Smooth muscle cell (in vitro differentiated cells): ENCODE results near the gene VSIG10L2. TPM values are rescaled to one million over a fixed set of nuclear protein-coding genes. Genes with fewer than 3 reads are reported as not detected.

Experiments
- DNase-seq: peaks from one replicate; lab custom pipeline; 2025; ENCODE audit not compliant: unreplicated experiment; lab: John Stamatoyannopoulos, UW
- H2AFZ ChIP-seq: fragments of 200-600 bp; sonication (generic); 2 replicates; pipeline ENCODE4 v1.6.0; 2016; ENCODE audit warnings: antibody characterized with exemption, low read depth, mild to moderate bottlenecking
- H3F3A ChIP-seq: fragments of 200-600 bp; sonication (generic); 2 replicates; pipeline ENCODE4 v1.6.0; 2017; ENCODE audit warnings: antibody characterized with exemption, low read depth
- H3K27ac ChIP-seq: fragments of 200-600 bp; sonication (generic); 2 replicates; pipeline ENCODE4 v1.5.1; 2016; ENCODE audit warnings: low read depth, mild to moderate bottlenecking
- H3K27me3 ChIP-seq: fragments of 200-600 bp; sonication (generic); 2 replicates; pipeline ENCODE4 v1.6.1; 2016; ENCODE audit warnings: low read depth, mild to moderate bottlenecking
- H3K36me3 ChIP-seq: fragments of 200-600 bp; sonication (generic); 2 replicates; pipeline ENCODE4 v1.5.1; 2016; ENCODE audit warnings: low read depth
- H3K4me1 ChIP-seq: fragments of 200-600 bp; sonication (generic); 2 replicates; pipeline ENCODE4 v1.5.1; 2016; ENCODE audit warnings: low read depth
- H3K4me2 ChIP-seq: fragments of 200-600 bp; sonication (generic); 2 replicates; pipeline ENCODE4 v1.6.0; 2016; ENCODE audit warnings: mild to moderate bottlenecking
- H3K4me3 ChIP-seq: fragments of 200-600 bp; sonication (generic); 2 replicates; pipeline ENCODE4 v1.5.1; 2016; ENCODE audit warnings: mild to moderate bottlenecking
- H3K79me2 ChIP-seq: fragments of 200-600 bp; sonication (generic); 2 replicates; pipeline ENCODE4 v1.6.0; 2016; ENCODE audit warnings: low read depth, mild to moderate bottlenecking
- H3K9ac ChIP-seq: fragments of 200-600 bp; sonication (generic); 2 replicates; pipeline ENCODE4 v1.6.0; 2016; ENCODE audit warnings: low read depth
- H3K9me3 ChIP-seq: fragments of 200-600 bp; sonication (generic); replicated peaks from 2 replicates; pipeline ENCODE4 v1.5.1; 2016; ENCODE audit warnings: low read depth
- H4K20me1 ChIP-seq: fragments of 200-600 bp; sonication (generic); 2 replicates; pipeline ENCODE4 v1.6.0; 2016; ENCODE audit warnings: low read depth
- CTCF ChIP-seq: fragments of 200-600 bp; sonication (generic); IDR thresholded peaks from 2 replicates; pipeline ENCODE4 v1.5.1; 2017; ENCODE audit warnings: borderline replicate concordance, mild to moderate bottlenecking, antibody characterized with exemption; ENCODE audit not compliant: insufficient read depth, poor library complexity, severe bottlenecking
- WGBS: methylation state at CpG from one replicate; pipeline ENCODE4 v1.1.7; 2016; ENCODE audit warnings: low lambda C conversion rate; 5-methylcytosine and 5-hydroxymethylcytosine counted together
- polyA plus RNA-seq: library from polyadenylated mRNA; unstranded; fragments of >200 nt; fragmentation: Nextera tagmentation; extraction: Ambion mirVana; gene quantifications from 2 replicates; pipeline ENCODE4 v1.2.1, GENCODE V29; 2016
- total RNA-seq: library from RNA; depleted of rRNA; stranded (reverse); fragments of >200 nt; gene quantifications from 2 replicates; pipeline ENCODE4 v1.2.3, GENCODE V29; 2014

Gene VSIG10L2
- total and polyA plus RNA-seq, 2 experiments from 2014 or later = not detected

GRCh38 chr11:125935618-125936199 lies 10.1 kb upstream of the VSIG10L2 start:
- Histone ChIP-seq H3K79me2 (no peaks in the 10 kb centered on the region), H3K4me2 (no peak overlapping the region), H3K9me3 (no peaks in the 10 kb centered on the region), H3K4me1 (no peaks in the 10 kb centered on the region), H4K20me1 (no peaks in the 10 kb centered on the region), H3K27ac (no peak overlapping the region), H3K4me3 (no peak overlapping the region), H3F3A (no peaks in the 10 kb centered on the region), H2AFZ (no peak overlapping the region), H3K27me3 (no peaks in the 10 kb centered on the region), H3K36me3 (no peaks in the 10 kb centered on the region), H3K9ac (no peak overlapping the region)
- DNase-seq = no peak
- TF ChIP-seq CTCF = no peak
- WGBS = 81% methylated on average over 12 of the region's 12 CpGs

GRCh38 chr11:125938418-125938817 lies 7.4 kb upstream of the VSIG10L2 start:
- H3K4me3 ChIP-seq = no peak overlapping the region
- H3K36me3 ChIP-seq = no peaks in the 10 kb centered on the region
- H2AFZ ChIP-seq = no peak overlapping the region
- H3K9me3 ChIP-seq = no peaks in the 10 kb centered on the region
- no peak overlapping the region for H3K9ac ChIP-seq
- H3F3A ChIP-seq = no peaks in the 10 kb centered on the region
- H3K4me2 ChIP-seq = no peak overlapping the region
- TF ChIP-seq CTCF = no peak
- 95% methylated on average over 5 of the region's 5 CpGs for WGBS
- H3K79me2 ChIP-seq = no peaks in the 10 kb centered on the region
- H3K4me1 ChIP-seq = peaks cover 3% of the 10 kb centered on the region
- DNase-seq = no peak
- no peak overlapping the region for H3K27ac ChIP-seq
- H4K20me1 ChIP-seq = no peaks in the 10 kb centered on the region
- no peaks in the 10 kb centered on the region for H3K27me3 ChIP-seq

GRCh38 chr11:125939081-125939521 lies 6.7 kb upstream of the VSIG10L2 start:
- Histone ChIP-seq H3K9me3 (no peaks in the 10 kb centered on the region), H3K27me3 (no peaks in the 10 kb centered on the region), H3F3A (no peaks in the 10 kb centered on the region), H2AFZ (no peak overlapping the region), H3K36me3 (no peaks in the 10 kb centered on the region), H3K9ac (no peak overlapping the region), H3K4me1 (peaks cover 3% of the 10 kb centered on the region), H3K4me2 (no peak overlapping the region), H4K20me1 (no peaks in the 10 kb centered on the region), H3K4me3 (no peak overlapping the region), H3K27ac (no peak overlapping the region), H3K79me2 (no peaks in the 10 kb centered on the region)
- WGBS = 61% methylated on average over 4 of the region's 4 CpGs
- no peak for DNase-seq
- TF ChIP-seq CTCF = no peak

- no peaks in the 10 kb centered on the region for H3K27me3 ChIP-seq
- WGBS = 97% methylated on average over 4 of the region's 4 CpGs
- peaks cover 3% of the 10 kb centered on the region for H3K4me1 ChIP-seq
- no peak for TF ChIP-seq CTCF
- H4K20me1 ChIP-seq = no peaks in the 10 kb centered on the region
- no peak overlapping the region for H3K4me3 ChIP-seq
- no peaks in the 10 kb centered on the region for H3K79me2 ChIP-seq
- H3K27ac ChIP-seq = no peak overlapping the region
- H2AFZ ChIP-seq = no peak overlapping the region
- no peaks in the 10 kb centered on the region for H3K9me3 ChIP-seq
- H3K4me2 ChIP-seq = no peak overlapping the region
- DNase-seq = no peak
- no peak overlapping the region for H3K9ac ChIP-seq
- no peaks in the 10 kb centered on the region for H3K36me3 ChIP-seq
- no peaks in the 10 kb centered on the region for H3F3A ChIP-seq
Observed at GRCh38 chr11:125940145-125940544, 5.7 kb upstream of the VSIG10L2 start.
